ENCODE data around the gene ZBTB16.

Gene ZBTB16

GRCh38 chr11:114130629-114131277, 71.2 kb downstream of the ZBTB16 start:
- no peak for DNase-seq (ENCODE audit: low spot score)

GRCh38 chr11:114131461-114131864, 72.0 kb downstream of the ZBTB16 start:
- peak; percentile 79 for DNase-seq (ENCODE audit: low spot score)

- DNase-seq (ENCODE audit: low spot score): no peak
Measured at GRCh38 chr11:114132417-114132816, 72.9 kb downstream of the ZBTB16 start.

GRCh38 chr11:114132944-114133394, 73.5 kb downstream of the ZBTB16 start:
- no peak for DNase-seq (ENCODE audit: low spot score)

GRCh38 chr11:114133548-114134329, 74.2 kb downstream of the ZBTB16 start:
- no peak for DNase-seq (ENCODE audit: low spot score)

- DNase-seq (ENCODE audit: low spot score): no peak
Measured at GRCh38 chr11:114134870-114135269, 75.4 kb downstream of the ZBTB16 start.

GRCh38 chr11:114135737-114136151, 76.2 kb downstream of the ZBTB16 start:
- DNase-seq (ENCODE audit: low spot score): no peak

GRCh38 chr11:114136686-114137640, 77.5 kb downstream of the ZBTB16 start:
- DNase-seq (ENCODE audit: low spot score): no peak

GRCh38 chr11:114137838-114138237, 78.3 kb downstream of the ZBTB16 start:
- DNase-seq (ENCODE audit: low spot score): no peak

GRCh38 chr11:114138411-114138810, 78.9 kb downstream of the ZBTB16 start:
- no peak for DNase-seq (ENCODE audit: low spot score)

- DNase-seq (ENCODE audit: low spot score): no peak
Measured at GRCh38 chr11:114140826-114141225, 81.3 kb downstream of the ZBTB16 start.

GRCh38 chr11:114141863-114142580, 82.5 kb downstream of the ZBTB16 start:
- no peak for DNase-seq (ENCODE audit: low spot score)

- no peak for DNase-seq (ENCODE audit: low spot score)
Measured at GRCh38 chr11:114142707-114143106, 83.2 kb downstream of the ZBTB16 start.

- DNase-seq (ENCODE audit: low spot score): no peak
Measured at GRCh38 chr11:114145166-114145775, 85.8 kb downstream of the ZBTB16 start.

- no peak for DNase-seq (ENCODE audit: low spot score)
Measured at GRCh38 chr11:114147375-114148012, 88.0 kb downstream of the ZBTB16 start.

- DNase-seq (ENCODE audit: low spot score): no peak
Measured at GRCh38 chr11:114148013-114148382, 88.5 kb downstream of the ZBTB16 start.

- DNase-seq (ENCODE audit: low spot score): no peak
Measured at GRCh38 chr11:114149689-114150407, 90.3 kb downstream of the ZBTB16 start.

- DNase-seq (ENCODE audit: low spot score): no peak
Measured at GRCh38 chr11:114150671-114151070, 91.2 kb downstream of the ZBTB16 start.

GRCh38 chr11:114151631-114152030, 92.1 kb downstream of the ZBTB16 start:
- DNase-seq (ENCODE audit: low spot score): no peak

GRCh38 chr11:114152162-114152561, 92.7 kb downstream of the ZBTB16 start:
- DNase-seq (ENCODE audit: low spot score): no peak
